HEK293 (cell line): ENCODE data around the gene SEMA3A.

Experiments used
- CTCF ChIA-PET: fragments of 350-600 bp; formaldehyde crosslinking; extraction: SDS; loops from one replicate; lab custom pipeline; 2021; ENCODE audit warnings: antibody characterized with exemption; lab: Yijun Ruan, JAX
- POLR2A ChIA-PET: fragments of 300-600 bp; formaldehyde crosslinking; extraction: SDS; loops from one replicate; lab custom pipeline; 2020; ENCODE audit warnings: antibody characterized with exemption, inconsistent platforms; lab: Yijun Ruan, JAX
- H3K27ac ChIP-seq: fragments of 200-500 bp; sonication (Bioruptor generic); 2 replicates; pipeline ENCODE4 v1.5.1; 2014; ENCODE audit warnings: low read depth, low read length, control low read depth, inconsistent platforms; ENCODE audit errors: extremely low read depth
- H3K36me3 ChIP-seq, 2 experiments: fragments of 200-500 bp in 1 of 2; sonication (Bioruptor generic) in 1 of 2; 1 replicate in 1 of 2; 2 replicates in 1 of 2; pipeline ENCODE4 v1.5.1; 2014 to 2017; ENCODE audit warnings: inconsistent platforms in 2 of 2, low read length in 2 of 2; ENCODE audit not compliant: control insufficient read depth in 2 of 2, insufficient read depth in 1 of 2
- H3K4me1 ChIP-seq: fragments of 200-500 bp; sonication (Bioruptor generic); 2 replicates; pipeline ENCODE4 v1.5.1; 2014; ENCODE audit warnings: mild to moderate bottlenecking, low read length, inconsistent platforms; ENCODE audit not compliant: control insufficient read depth, insufficient read depth
- H3K4me3 ChIP-seq: 2 replicates; pipeline ENCODE4 v1.5.1; 2011; ENCODE audit warnings: low read depth, mild to moderate bottlenecking, control low read depth, low read length, moderate library complexity
- H3K9me3 ChIP-seq: fragments of 200-500 bp; sonication (Bioruptor generic); 2 replicates; pipeline ENCODE4 v1.5.1; 2014; ENCODE audit warnings: low read depth, low read length, inconsistent platforms; ENCODE audit not compliant: control insufficient read depth, insufficient read depth
- GLIS1 ChIP-seq: fragments of 450-650 bp; formaldehyde crosslinking; IDR thresholded peaks from 2 replicates; pipeline ENCODE4 v1.5.1; 2016; ENCODE audit warnings: missing biosample characterization, missing genetic modification characterization
- KLF1 ChIP-seq: fragments of 450-650 bp; formaldehyde crosslinking; IDR thresholded peaks from 2 replicates; pipeline ENCODE4 v1.5.1; 2016; ENCODE audit warnings: missing biosample characterization, missing genetic modification characterization
- MEIS1 ChIP-seq: sonication (generic); formaldehyde crosslinking; IDR thresholded peaks from 2 replicates; pipeline ENCODE4 v1.8.1; 2022; ENCODE audit warnings: missing genetic modification reagents, mild to moderate bottlenecking, borderline replicate concordance
- MYNN ChIP-seq: fragments of 450-650 bp; formaldehyde crosslinking; IDR thresholded peaks from 2 replicates; pipeline ENCODE4 v1.5.1; 2016; ENCODE audit warnings: missing biosample characterization, missing genetic modification characterization, borderline replicate concordance
- ZBTB20 ChIP-seq: fragments of 450-650 bp; formaldehyde crosslinking; IDR thresholded peaks from 2 replicates; pipeline ENCODE4 v1.5.1; 2016; ENCODE audit warnings: missing biosample characterization, missing genetic modification characterization
- ZFP3 ChIP-seq: fragments of 450-650 bp; formaldehyde crosslinking; IDR thresholded peaks from 2 replicates; pipeline ENCODE4 v1.5.1; 2016; ENCODE audit warnings: low read depth, missing biosample characterization, missing genetic modification characterization
- ZFP41 ChIP-seq: fragments of 450-650 bp; formaldehyde crosslinking; IDR thresholded peaks from 2 replicates; pipeline ENCODE4 v1.5.1; 2016; ENCODE audit warnings: missing biosample characterization, missing genetic modification characterization, borderline replicate concordance
- ZNF10 ChIP-seq: fragments of 450-650 bp; formaldehyde crosslinking; IDR thresholded peaks from 2 replicates; pipeline ENCODE4 v1.5.1; 2017; ENCODE audit warnings: missing biosample characterization, missing genetic modification characterization
- ZNF132 ChIP-seq: fragments of 450-650 bp; formaldehyde crosslinking; IDR thresholded peaks from 2 replicates; pipeline ENCODE4 v1.5.1; 2017; ENCODE audit warnings: missing biosample characterization, missing genetic modification characterization, borderline replicate concordance
- ZNF146 ChIP-seq: fragments of 450-650 bp; formaldehyde crosslinking; IDR thresholded peaks from 2 replicates; pipeline ENCODE4 v1.5.1; 2016; ENCODE audit warnings: missing biosample characterization, missing genetic modification characterization
- ZNF24 ChIP-seq: fragments of 450-650 bp; formaldehyde crosslinking; IDR thresholded peaks from 2 replicates; pipeline ENCODE4 v1.5.1; 2016; ENCODE audit warnings: missing biosample characterization, missing genetic modification characterization
- ZNF426 ChIP-seq: fragments of 450-650 bp; formaldehyde crosslinking; IDR thresholded peaks from 2 replicates; pipeline ENCODE4 v1.5.1; 2017; ENCODE audit warnings: missing biosample characterization, missing genetic modification characterization, mild to moderate bottlenecking, inconsistent platforms, moderate library complexity
- ZNF558 ChIP-seq: fragments of 450-650 bp; formaldehyde crosslinking; IDR thresholded peaks from 2 replicates; pipeline ENCODE4 v1.5.1; 2016; ENCODE audit warnings: missing biosample characterization, missing genetic modification characterization
- ZNF561 ChIP-seq: fragments of 450-650 bp; IDR thresholded peaks from 2 replicates; pipeline ENCODE4 v1.5.1; 2018; ENCODE audit warnings: missing biosample characterization, missing genetic modification characterization, borderline replicate concordance
- ZNF623 ChIP-seq: fragments of 450-650 bp; formaldehyde crosslinking; IDR thresholded peaks from 2 replicates; pipeline ENCODE4 v1.5.1; 2016; ENCODE audit warnings: missing biosample characterization, missing genetic modification characterization
- ZNF658 ChIP-seq: fragments of 450-650 bp; formaldehyde crosslinking; IDR thresholded peaks from 2 replicates; pipeline ENCODE4; 2016; ENCODE audit warnings: missing biosample characterization, missing genetic modification characterization
- ZNF830 ChIP-seq: fragments of 450-650 bp; IDR thresholded peaks from 2 replicates; pipeline ENCODE4 v1.5.0; 2018; ENCODE audit warnings: missing biosample characterization, missing genetic modification characterization, low read depth, mild to moderate bottlenecking, moderate library complexity
- ZSCAN16 ChIP-seq: fragments of 450-650 bp; formaldehyde crosslinking; IDR thresholded peaks from 2 replicates; pipeline ENCODE4 v1.5.1; 2016; ENCODE audit warnings: missing biosample characterization, missing genetic modification characterization
- TF ChIP-seq, protein P1 (sequence below): sonication (generic); formaldehyde crosslinking; IDR thresholded peaks from 2 replicates; pipeline ENCODE4 v1.8.1; 2022; ENCODE audit warnings: mild to moderate bottlenecking, moderate library complexity, missing genetic modification reagents
- TF ChIP-seq, protein P2 (sequence below): fragments of 450-650 bp; formaldehyde crosslinking; IDR thresholded peaks from 2 replicates; pipeline ENCODE4 v1.5.1; 2016; ENCODE audit warnings: missing biosample characterization, missing genetic modification characterization
- TF ChIP-seq, protein P3 (sequence below): fragments of 450-650 bp; formaldehyde crosslinking; IDR thresholded peaks from 2 replicates; pipeline ENCODE4 v1.5.1; 2016; ENCODE audit warnings: missing biosample characterization, missing genetic modification characterization
- TF ChIP-seq, protein P4 (sequence below): fragments of 450-650 bp; formaldehyde crosslinking; IDR thresholded peaks from 2 replicates; pipeline ENCODE4 v1.5.1; 2016; ENCODE audit warnings: missing biosample characterization, missing genetic modification characterization
- TF ChIP-seq, protein P5 (sequence below): fragments of 450-650 bp; IDR thresholded peaks from 2 replicates; pipeline ENCODE4 v1.5.1; 2018; ENCODE audit warnings: missing biosample characterization, missing genetic modification characterization

The SEMA3A gene

DNA sequence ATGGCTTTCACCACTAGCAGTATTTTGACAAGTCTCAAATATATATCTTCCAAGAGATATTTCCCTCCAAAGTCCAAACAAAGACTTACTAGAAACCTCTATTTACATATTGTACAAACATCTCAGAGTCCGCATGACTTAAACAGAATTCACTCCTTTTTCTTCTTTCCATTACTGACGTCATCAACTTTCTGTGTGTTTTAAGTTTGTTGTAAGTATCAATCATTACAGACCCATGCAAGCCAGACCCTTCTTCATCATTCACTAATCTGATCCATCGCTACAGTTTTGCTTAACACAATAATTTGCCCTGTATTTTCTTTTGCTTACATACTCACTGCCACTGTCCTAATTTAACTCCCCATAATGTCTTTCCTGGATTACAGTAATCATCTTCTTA is 51.9 kb downstream of the SEMA3A start:
- H3K36me3 ChIP-seq: no peaks in the 10 kb centered on the region
- H3K4me3 ChIP-seq: no peak overlapping the region
- TF ChIP-seq ZNF558 (tag by site-specific recombination): no peak
- TF ChIP-seq ZNF623 (tag by site-specific recombination): no peak
- no peak for TF ChIP-seq MEIS1 (CRISPR knock-in tag)
- TF ChIP-seq ZNF132 (tag by site-specific recombination): no peak
- no peak for TF ChIP-seq ZNF561
- TF ChIP-seq, protein P1, sequence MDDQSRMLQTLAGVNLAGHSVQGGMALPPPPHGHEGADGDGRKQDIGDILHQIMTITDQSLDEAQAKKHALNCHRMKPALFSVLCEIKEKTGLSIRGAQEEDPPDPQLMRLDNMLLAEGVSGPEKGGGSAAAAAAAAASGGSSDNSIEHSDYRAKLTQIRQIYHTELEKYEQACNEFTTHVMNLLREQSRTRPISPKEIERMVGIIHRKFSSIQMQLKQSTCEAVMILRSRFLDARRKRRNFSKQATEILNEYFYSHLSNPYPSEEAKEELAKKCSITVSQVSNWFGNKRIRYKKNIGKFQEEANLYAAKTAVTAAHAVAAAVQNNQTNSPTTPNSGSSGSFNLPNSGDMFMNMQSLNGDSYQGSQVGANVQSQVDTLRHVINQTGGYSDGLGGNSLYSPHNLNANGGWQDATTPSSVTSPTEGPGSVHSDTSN (CRISPR knock-in tag): no peak
- TF ChIP-seq ZNF426: no peak
- TF ChIP-seq GLIS1 (tag by site-specific recombination): no peak
- TF ChIP-seq, protein P2, sequence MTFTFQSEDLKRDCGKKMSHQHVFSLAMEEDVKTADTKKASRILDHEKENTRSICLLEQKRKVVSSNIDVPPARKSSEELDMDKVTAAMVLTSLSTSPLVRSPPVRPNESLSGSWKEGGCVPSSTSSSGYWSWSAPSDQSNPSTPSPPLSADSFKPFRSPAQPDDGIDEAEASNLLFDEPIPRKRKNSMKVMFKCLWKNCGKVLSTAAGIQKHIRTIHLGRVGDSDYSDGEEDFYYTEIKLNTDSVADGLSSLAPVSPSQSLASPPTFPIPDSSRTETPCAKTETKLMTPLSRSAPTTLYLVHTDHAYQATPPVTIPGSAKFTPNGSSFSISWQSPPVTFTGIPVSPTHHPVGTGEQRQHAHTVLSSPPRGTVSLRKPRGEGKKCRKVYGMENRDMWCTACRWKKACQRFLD: no peak
- TF ChIP-seq ZSCAN16 (tag by site-specific recombination): no peak
- no peak overlapping the region for H3K27ac ChIP-seq
- CTCF ChIA-PET: interaction anchor here (0.6 kb wide), 1 partner anchor 774 kb away, joined by 3 read pairs; no protein-coding TSS in a partner anchor
- peaks cover 9% of the 10 kb centered on the region; the same call in 1 of the 2 replicates for H3K4me1 ChIP-seq
- POLR2A ChIA-PET: no interaction called here
- no peaks in the 10 kb centered on the region for H3K9me3 ChIP-seq

DNA sequence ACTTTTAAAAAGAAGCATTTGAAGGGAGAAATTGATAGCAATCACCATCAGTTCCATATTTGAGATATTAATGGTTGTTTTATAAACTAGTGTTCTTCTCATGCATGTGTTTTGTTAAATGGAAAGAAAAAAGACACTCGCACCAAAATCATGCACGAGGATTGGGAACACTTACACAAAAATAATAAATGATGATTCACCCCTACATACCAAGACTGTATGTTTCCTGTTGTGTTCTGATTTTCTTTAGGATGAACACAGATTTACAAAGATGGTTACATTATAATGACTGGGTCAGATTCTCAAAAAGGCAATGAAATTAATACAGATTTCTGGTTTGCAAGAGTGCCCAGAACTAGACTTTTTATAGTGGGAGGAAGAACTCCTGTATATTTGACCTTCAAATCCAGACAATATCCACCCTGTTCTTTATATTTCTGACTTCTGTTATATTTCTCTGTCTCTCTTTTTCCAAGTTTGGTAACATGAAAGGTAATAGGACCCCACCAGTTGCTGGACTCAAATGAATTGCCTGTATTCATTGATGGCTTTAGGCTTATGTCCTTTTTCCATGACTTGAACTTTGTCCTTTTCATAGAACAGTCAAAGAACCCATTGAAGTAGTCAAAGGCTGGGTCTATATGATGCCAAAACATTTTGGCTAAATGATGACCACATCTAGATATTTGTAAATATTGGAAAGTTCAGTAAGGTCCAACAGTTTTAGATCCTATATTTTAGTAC is 54.4 kb downstream of the SEMA3A start:
- POLR2A ChIA-PET: no interaction called here
- Histone ChIP-seq H3K4me3 (no peak overlapping the region), H3K9me3 (no peaks in the 10 kb centered on the region), H3K27ac (no peak overlapping the region), H3K36me3 (no peaks in the 10 kb centered on the region), H3K4me1 (peaks cover 4% of the 10 kb centered on the region; the same call in 1 of the 2 replicates)
- CTCF ChIA-PET: no interaction called here
- TF ChIP-seq ZBTB20 (tag by site-specific recombination) (0 out of 2 replicates have a peak, but pooled peaks have one; percentile 16), ZNF830 (tag by site-specific recombination) (no peak)

DNA sequence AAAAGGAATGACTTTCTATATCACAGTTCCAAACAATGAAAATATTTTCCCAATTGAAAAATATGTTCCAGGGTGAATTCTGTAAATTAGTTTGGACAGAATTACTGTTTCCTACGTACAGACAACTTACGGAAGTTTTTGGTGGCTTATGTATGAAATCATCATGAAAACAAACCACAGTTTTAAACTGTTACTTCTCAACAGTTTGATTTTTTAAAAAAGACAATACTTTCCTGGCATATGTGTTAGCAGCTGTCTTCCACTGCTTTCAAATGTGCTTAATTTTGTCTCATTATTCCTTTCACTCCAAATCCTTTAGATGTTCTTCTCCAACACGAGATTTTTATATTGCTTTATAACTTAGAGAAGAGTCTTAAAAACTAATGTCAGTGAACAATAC is 56.2 kb downstream of the SEMA3A start:
- peaks cover 4% of the 10 kb centered on the region; the same call in 1 of the 2 replicates for H3K4me1 ChIP-seq
- no peak overlapping the region for H3K27ac ChIP-seq
- no peaks in the 10 kb centered on the region for H3K9me3 ChIP-seq
- ChIA-PET POLR2A (no interaction called here), CTCF (no interaction called here)
- no peak overlapping the region for H3K4me3 ChIP-seq
- no peaks in the 10 kb centered on the region for H3K36me3 ChIP-seq
- TF ChIP-seq, protein P3, sequence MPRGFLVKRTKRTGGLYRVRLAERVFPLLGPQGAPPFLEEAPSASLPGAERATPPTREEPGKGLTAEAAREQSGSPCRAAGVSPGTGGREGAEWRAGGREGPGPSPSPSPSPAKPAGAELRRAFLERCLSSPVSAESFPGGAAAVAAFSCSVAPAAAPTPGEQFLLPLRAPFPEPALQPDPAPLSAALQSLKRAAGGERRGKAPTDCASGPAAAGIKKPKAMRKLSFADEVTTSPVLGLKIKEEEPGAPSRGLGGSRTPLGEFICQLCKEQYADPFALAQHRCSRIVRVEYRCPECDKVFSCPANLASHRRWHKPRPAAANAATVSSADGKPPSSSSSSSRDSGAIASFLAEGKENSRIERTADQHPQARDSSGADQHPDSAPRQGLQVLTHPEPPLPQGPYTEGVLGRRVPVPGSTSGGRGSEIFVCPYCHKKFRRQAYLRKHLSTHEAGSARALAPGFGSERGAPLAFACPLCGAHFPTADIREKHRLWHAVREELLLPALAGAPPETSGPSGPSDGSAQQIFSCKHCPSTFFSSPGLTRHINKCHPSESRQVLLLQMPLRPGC: no peak
- TF ChIP-seq ZFP41: no peak
- no peak for TF ChIP-seq ZNF658 (tag by site-specific recombination)
- TF ChIP-seq ZFP3 (tag by site-specific recombination): no peak
- TF ChIP-seq ZNF24: no peak
- TF ChIP-seq, protein P4, sequence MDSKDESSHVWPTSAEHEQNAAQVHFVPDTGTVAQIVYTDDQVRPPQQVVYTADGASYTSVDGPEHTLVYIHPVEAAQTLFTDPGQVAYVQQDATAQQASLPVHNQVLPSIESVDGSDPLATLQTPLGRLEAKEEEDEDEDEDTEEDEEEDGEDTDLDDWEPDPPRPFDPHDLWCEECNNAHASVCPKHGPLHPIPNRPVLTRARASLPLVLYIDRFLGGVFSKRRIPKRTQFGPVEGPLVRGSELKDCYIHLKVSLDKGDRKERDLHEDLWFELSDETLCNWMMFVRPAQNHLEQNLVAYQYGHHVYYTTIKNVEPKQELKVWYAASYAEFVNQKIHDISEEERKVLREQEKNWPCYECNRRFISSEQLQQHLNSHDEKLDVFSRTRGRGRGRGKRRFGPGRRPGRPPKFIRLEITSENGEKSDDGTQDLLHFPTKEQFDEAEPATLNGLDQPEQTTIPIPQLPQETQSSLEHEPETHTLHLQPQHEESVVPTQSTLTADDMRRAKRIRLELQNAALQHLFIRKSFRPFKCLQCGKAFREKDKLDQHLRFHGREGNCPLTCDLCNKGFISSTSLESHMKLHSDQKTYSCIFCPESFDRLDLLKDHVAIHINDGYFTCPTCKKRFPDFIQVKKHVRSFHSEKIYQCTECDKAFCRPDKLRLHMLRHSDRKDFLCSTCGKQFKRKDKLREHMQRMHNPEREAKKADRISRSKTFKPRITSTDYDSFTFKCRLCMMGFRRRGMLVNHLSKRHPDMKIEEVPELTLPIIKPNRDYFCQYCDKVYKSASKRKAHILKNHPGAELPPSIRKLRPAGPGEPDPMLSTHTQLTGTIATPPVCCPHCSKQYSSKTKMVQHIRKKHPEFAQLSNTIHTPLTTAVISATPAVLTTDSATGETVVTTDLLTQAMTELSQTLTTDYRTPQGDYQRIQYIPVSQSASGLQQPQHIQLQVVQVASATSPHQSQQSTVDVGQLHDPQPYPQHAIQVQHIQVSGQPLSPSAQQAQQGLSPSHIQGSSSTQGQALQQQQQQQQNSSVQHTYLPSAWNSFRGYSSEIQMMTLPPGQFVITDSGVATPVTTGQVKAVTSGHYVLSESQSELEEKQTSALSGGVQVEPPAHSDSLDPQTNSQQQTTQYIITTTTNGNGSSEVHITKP (tag by site-specific recombination): no peak
- TF ChIP-seq, protein P5, sequence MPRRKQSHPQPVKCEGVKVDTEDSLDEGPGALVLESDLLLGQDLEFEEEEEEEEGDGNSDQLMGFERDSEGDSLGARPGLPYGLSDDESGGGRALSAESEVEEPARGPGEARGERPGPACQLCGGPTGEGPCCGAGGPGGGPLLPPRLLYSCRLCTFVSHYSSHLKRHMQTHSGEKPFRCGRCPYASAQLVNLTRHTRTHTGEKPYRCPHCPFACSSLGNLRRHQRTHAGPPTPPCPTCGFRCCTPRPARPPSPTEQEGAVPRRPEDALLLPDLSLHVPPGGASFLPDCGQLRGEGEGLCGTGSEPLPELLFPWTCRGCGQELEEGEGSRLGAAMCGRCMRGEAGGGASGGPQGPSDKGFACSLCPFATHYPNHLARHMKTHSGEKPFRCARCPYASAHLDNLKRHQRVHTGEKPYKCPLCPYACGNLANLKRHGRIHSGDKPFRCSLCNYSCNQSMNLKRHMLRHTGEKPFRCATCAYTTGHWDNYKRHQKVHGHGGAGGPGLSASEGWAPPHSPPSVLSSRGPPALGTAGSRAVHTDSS (tag by site-specific recombination): no peak
- no peak for TF ChIP-seq ZNF146 (tag by site-specific recombination)
- TF ChIP-seq ZNF10 (tag by site-specific recombination): no peak
- TF ChIP-seq MYNN: no peak
- no peak for TF ChIP-seq KLF1 (tag by site-specific recombination)
